ENCODE data around the gene SPINK13.

The SPINK13 gene, protein sequence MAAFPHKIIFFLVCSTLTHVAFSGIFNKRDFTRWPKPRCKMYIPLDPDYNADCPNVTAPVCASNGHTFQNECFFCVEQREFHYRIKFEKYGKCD

GRCh38 chr5:148268566-148268965 is at the start of gene SPINK13:
TSS of gene SPINK13 (plus strand) at chr5:148268794. CDS start at chr5:148270073, 1,279 bp downstream.
- no peaks in the 10 kb centered on the region for H3K36me3 ChIP-seq
- no peak within 1 kb of the TSS for H3K4me2 ChIP-seq
- no peaks in the 10 kb centered on the region for H3K4me1 ChIP-seq
- H4K20me1 ChIP-seq, result no peaks in the 10 kb centered on the region
- 0 out of 2 replicates have a peak, but pooled peaks cover 5% of the 10 kb centered on the region for H3K9me3 ChIP-seq
- H3K27me3 ChIP-seq, result no peaks in the 10 kb centered on the region
- no peak within 1 kb of the TSS for H3K27ac ChIP-seq
- no peak within 1 kb of the TSS for H3K4me3 ChIP-seq
- no peak for TF ChIP-seq Cebpa-rat (IDR thresholded peaks at IDR 0.05)
- H3K9ac ChIP-seq, result no peak within 1 kb of the TSS

- Histone ChIP-seq H3K4me3 (no peak overlapping the region), H3K27ac (no peak overlapping the region), H3K4me1 (no peaks in the 10 kb centered on the region), H3K27me3 (no peaks in the 10 kb centered on the region), H4K20me1 (no peaks in the 10 kb centered on the region), H3K4me2 (no peak overlapping the region), H3K9me3 (no peaks in the 10 kb centered on the region), H3K36me3 (no peaks in the 10 kb centered on the region), H3K9ac (no peak overlapping the region)
- TF ChIP-seq Cebpa-rat (IDR thresholded peaks at IDR 0.05), result no peak
Observed at GRCh38 chr5:148221508-148221907, 47.1 kb upstream of the SPINK13 start.

DNA sequence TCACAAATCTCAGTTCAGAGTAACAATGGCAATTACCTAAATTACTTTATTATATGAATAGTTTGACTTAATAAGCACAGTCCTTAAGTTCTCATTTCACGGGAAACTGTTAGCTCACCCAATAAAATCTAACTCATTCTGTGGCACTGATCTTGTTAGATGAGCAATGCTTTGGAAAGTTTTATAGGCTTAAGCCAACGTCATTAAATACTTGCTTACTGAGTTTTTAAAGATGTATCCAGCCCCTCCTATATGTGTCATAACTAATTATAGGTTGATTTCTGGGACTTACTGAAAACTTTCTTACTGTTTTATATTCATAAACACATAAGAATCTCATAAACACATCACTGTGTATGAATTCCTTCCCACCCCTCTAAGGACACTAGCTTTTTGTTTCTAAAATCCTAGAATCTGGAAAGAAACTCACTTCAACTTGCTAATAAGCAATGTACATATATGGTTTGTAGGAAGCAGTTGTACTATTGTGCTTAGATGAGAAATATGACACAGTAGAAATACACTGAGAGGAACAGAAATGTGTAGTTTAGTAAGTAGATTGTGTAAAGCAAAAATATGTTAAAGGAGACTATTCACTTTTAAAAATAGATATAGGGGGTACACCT is 44.4 kb upstream of the SPINK13 start:
- Histone ChIP-seq H3K4me2 (no peak overlapping the region), H3K27me3 (no peaks in the 10 kb centered on the region), H3K36me3 (no peaks in the 10 kb centered on the region), H3K4me1 (no peaks in the 10 kb centered on the region), H3K27ac (no peak overlapping the region), H3K9ac (no peak overlapping the region), H3K9me3 (no peaks in the 10 kb centered on the region), H3K4me3 (no peak overlapping the region), H4K20me1 (no peaks in the 10 kb centered on the region)
- no peak for TF ChIP-seq Cebpa-rat (IDR thresholded peaks at IDR 0.05)

DNA sequence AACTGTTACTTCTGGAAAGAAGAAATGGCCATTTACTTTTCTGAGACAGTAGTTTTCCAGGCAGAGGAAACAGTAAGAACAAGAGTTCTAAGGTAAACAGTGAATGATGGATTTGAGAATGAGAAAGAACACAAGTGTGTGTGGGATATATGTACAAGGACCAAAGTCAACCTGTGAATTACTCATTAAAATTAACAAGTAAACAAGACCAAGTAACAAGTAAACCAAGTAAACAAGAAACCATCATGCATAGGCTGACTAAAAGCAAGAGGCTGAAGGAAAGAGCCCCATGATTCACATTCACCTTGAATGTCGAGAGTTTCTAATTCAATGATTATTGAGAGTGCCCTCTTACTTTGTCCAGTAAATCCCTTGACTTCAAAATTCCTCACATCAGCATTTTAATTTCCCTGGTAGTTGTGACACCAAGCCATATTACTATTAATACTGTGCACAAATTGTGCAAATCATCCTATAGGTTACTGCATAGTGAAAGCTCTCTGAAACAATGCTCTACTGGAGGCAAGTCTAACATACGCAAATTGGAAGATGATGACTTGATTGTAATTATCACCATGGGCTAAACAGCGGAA is 40.1 kb upstream of the SPINK13 start:
- TF ChIP-seq Cebpa-rat (IDR thresholded peaks at IDR 0.05), result no peak
- no peaks in the 10 kb centered on the region for H3K4me1 ChIP-seq
- no peaks in the 10 kb centered on the region for H4K20me1 ChIP-seq
- no peak overlapping the region for H3K27ac ChIP-seq
- H3K4me3 ChIP-seq, result no peak overlapping the region
- H3K4me2 ChIP-seq, result no peak overlapping the region
- no peaks in the 10 kb centered on the region for H3K27me3 ChIP-seq
- H3K36me3 ChIP-seq, result no peaks in the 10 kb centered on the region
- no peak overlapping the region for H3K9ac ChIP-seq
- H3K9me3 ChIP-seq, result no peaks in the 10 kb centered on the region

DNA sequence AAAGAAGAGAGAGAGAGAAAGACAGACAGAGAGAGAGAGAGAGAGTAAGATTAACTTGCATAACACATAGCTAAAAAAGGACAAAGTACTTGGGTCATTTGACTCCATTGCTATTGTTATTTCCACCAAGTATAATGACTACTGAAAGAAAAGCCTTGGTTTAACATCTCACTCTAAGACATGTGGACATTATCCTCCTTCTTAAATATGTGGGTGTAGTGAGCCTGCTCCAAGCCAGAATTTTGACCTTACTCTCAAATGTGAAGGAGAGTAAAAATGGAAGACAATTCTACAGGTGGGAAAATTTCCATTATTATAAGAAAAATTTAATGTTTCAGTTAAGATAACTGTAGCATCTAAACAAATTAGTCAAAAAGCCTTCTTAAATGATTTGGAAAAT is 38.8 kb upstream of the SPINK13 start:
- Histone ChIP-seq H3K27ac (no peak overlapping the region), H3K9ac (no peak overlapping the region), H3K36me3 (no peaks in the 10 kb centered on the region), H3K4me1 (no peaks in the 10 kb centered on the region), H4K20me1 (no peaks in the 10 kb centered on the region), H3K9me3 (no peaks in the 10 kb centered on the region), H3K4me3 (no peak overlapping the region), H3K27me3 (no peaks in the 10 kb centered on the region), H3K4me2 (no peak overlapping the region)
- no peak for TF ChIP-seq Cebpa-rat (IDR thresholded peaks at IDR 0.05)

DNA sequence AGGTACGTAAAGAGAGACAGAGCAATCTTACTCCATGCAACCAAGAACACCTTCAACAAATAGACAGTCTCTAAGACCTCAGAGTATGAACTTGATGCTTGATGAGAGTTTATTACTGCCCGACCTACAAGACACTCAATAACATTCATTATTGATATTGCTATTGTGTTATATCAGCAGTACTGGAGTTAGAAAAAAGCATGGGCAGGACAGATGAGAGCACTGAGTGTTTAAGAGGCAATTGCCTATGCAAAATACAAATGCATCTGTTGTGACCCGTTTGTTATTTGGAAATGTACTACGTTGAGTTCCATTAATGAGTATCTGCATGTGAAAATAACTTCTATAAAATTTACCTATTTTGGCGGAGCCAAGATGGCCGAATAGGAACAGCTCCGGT is 38.4 kb upstream of the SPINK13 start:
- Histone ChIP-seq H3K4me3 (no peak overlapping the region), H3K27me3 (no peaks in the 10 kb centered on the region), H3K9ac (no peak overlapping the region), H3K4me1 (no peaks in the 10 kb centered on the region), H3K9me3 (no peaks in the 10 kb centered on the region), H3K27ac (no peak overlapping the region), H3K4me2 (no peak overlapping the region), H4K20me1 (no peaks in the 10 kb centered on the region), H3K36me3 (no peaks in the 10 kb centered on the region)
- no peak for TF ChIP-seq Cebpa-rat (IDR thresholded peaks at IDR 0.05)

GRCh38 chr5:148237785-148238417 is 30.7 kb upstream of the SPINK13 start:
- H3K9me3 ChIP-seq, result no peaks in the 10 kb centered on the region
- no peak overlapping the region for H3K9ac ChIP-seq
- H3K4me2 ChIP-seq, result no peak overlapping the region

DNA sequence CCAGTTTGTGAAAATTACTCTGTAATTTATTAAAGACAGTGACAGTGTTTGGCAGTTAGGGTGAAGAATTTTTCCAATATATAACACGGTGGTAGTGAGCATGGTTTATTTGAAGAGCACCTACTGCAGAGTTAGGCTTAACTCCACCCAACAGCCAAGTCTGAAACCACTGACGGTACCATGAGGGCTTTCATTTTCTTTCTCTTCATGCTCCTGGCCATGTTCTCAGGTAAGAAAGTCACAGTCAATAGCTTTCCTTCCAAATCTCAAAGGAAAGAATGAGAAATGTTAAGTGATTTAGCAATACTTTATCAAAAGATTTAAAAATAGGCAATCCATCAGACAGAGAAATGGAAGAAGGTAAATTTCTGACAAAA is 30.2 kb upstream of the SPINK13 start, which contains the start of gene MARCOL:
MARCOL (plus strand) TSS at position 108 of the 377 bp plus-strand sequence; CDS start at position 181, 73 bp downstream.
- no peak for TF ChIP-seq Cebpa-rat (IDR thresholded peaks at IDR 0.05)
- H3K4me2 ChIP-seq, result no peak within 1 kb of the TSS

More at GRCh38 chr5:148237785-148238417, 30.7 kb upstream of the SPINK13 start:
- Histone ChIP-seq H3K27ac (no peak overlapping the region), H3K27me3 (no peaks in the 10 kb centered on the region), H4K20me1 (no peaks in the 10 kb centered on the region), H3K4me3 (no peak overlapping the region), H3K4me1 (no peaks in the 10 kb centered on the region), H3K36me3 (no peaks in the 10 kb centered on the region)
- no peak for TF ChIP-seq Cebpa-rat (IDR thresholded peaks at IDR 0.05)

DNA sequence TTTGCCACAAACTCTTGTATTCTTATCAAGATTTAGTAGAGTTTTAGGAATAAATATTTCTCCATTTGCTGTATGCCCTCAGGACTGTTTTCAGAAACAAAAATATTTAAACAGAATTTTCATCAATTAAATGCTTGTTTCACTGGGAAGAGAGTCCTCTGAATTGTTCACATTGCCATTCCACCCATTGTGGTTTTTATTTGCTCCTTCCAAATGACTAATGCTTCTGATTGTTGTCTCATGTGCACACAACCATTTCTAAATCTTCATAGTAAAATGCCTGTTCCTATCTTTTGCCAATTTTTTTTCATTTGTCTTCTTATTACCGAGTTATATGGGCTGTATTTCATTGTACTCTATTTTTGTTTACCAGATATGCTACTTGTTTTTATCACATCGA is 19.7 kb upstream of the SPINK13 start:
- H3K4me2 ChIP-seq, result no peak overlapping the region
- H3K27me3 ChIP-seq, result no peaks in the 10 kb centered on the region
- H3K9me3 ChIP-seq, result no peaks in the 10 kb centered on the region
- no peak overlapping the region for H3K4me3 ChIP-seq
- no peaks in the 10 kb centered on the region for H4K20me1 ChIP-seq
- H3K9ac ChIP-seq, result no peak overlapping the region
- no peak overlapping the region for H3K27ac ChIP-seq
- no peaks in the 10 kb centered on the region for H3K4me1 ChIP-seq
- no peak for TF ChIP-seq Cebpa-rat (IDR thresholded peaks at IDR 0.05)
- no peaks in the 10 kb centered on the region for H3K36me3 ChIP-seq

More for the DNA sequence above, 30.2 kb upstream of the SPINK13 start, which contains the start of gene MARCOL:
- Histone ChIP-seq H3K9ac (no peak within 1 kb of the TSS), H3K4me1 (no peaks in the 10 kb centered on the region), H3K9me3 (no peaks in the 10 kb centered on the region), H3K27me3 (no peaks in the 10 kb centered on the region), H4K20me1 (no peaks in the 10 kb centered on the region), H3K4me3 (no peak within 1 kb of the TSS), H3K27ac (no peak within 1 kb of the TSS), H3K36me3 (no peaks in the 10 kb centered on the region)

GRCh38 chr5:148255456-148255855 is 13.1 kb upstream of the SPINK13 start:
- Histone ChIP-seq H3K4me3 (no peak overlapping the region), H3K27me3 (no peaks in the 10 kb centered on the region), H3K36me3 (no peaks in the 10 kb centered on the region), H3K4me1 (no peaks in the 10 kb centered on the region), H3K9me3 (peaks cover 25% of the 10 kb centered on the region), H3K27ac (no peak overlapping the region), H3K9ac (no peak overlapping the region), H4K20me1 (no peaks in the 10 kb centered on the region), H3K4me2 (no peak overlapping the region)
- TF ChIP-seq Cebpa-rat (IDR thresholded peaks at IDR 0.05), result no peak
